GM06990 (cell line): ENCODE measurements around the gene SHC4.
"Not testable (repeated sequence)": the region's sequence is repeated elsewhere in the genome, so short reads cannot be mapped to it uniquely, and the experiment has no call there.

Source experiments
- DNase-seq: peaks from one replicate; pipeline ENCODE4 v3.0.0-alpha.2; 2011; ENCODE audit not compliant: insufficient read length; ENCODE audit errors: extremely low read depth
- H3K27me3 ChIP-seq: replicated peaks from 2 replicates; pipeline ENCODE4 v1.6.0; 2011; ENCODE audit warnings: low read length; ENCODE audit not compliant: control insufficient read depth, insufficient read depth
- H3K36me3 ChIP-seq: 2 replicates; pipeline ENCODE4 v1.5.1; 2011; ENCODE audit warnings: low read length; ENCODE audit not compliant: control insufficient read depth, insufficient read depth
- H3K4me3 ChIP-seq: replicated peaks from 2 replicates; pipeline ENCODE4 v1.5.1; 2011; ENCODE audit warnings: low read depth, mild to moderate bottlenecking, control low read depth, low read length
- TF ChIP-seq, protein P1 (sequence below): IDR thresholded peaks from 2 replicates; pipeline ENCODE4 v1.5.1; 2011; ENCODE audit warnings: low read length, control low read depth, mild to moderate bottlenecking, inconsistent platforms; ENCODE audit not compliant: insufficient read depth, poor library complexity, severe bottlenecking

SHC4 gene

DNA sequence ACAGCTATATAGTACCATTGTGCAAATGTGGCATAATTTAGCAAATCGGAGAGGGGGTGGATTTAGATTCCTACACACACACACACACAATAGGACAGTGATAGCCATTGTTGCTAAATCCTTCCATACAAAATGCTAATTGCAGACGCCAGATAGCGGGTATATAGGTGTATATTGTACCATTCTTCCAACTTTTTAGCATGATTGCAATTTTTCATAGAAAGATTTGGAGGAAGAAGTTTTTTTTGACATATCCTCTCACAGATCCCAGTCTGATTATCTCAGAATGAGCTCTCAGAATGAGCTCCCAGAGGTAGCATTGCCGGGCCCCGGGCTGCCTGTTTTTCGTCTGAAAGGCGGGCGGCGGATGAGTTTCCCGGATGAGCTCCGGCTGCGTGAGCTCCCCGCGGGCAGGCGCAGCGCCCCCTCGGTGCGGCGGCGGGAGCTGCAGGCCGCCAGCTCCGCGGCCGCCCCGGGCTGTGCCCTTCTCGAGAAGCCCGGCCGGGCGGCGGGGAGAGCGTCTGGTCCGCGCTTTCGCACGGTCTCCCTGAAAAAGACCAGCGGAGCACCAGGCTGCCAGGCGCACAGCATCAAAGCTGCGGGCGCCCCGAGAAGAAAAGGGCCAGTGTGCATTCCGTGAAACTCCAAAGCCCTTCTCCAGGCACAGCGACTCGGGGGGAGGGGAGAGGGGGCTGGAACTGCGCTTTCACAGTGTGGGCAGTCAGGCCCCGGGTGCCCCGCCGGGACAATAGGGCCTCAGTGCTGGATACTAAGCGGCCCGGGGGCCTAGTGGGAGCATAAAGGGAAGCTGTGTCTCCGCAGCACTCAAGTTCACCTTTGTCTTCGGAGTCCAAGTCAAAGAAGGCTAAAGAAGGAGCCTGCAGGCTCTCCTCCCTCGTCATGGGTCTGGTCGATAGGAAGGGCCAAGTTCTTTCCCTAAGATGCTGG is 12.0 kb upstream of the SHC4 start:
- peak overlapping the region; percentile 57 for H3K4me3 ChIP-seq
- no peaks in the 10 kb centered on the region; the same call in none of the 2 replicates for H3K27me3 ChIP-seq
- peak; percentile 83 for DNase-seq
- H3K36me3 ChIP-seq = no peaks in the 10 kb centered on the region
- TF ChIP-seq, protein P1, sequence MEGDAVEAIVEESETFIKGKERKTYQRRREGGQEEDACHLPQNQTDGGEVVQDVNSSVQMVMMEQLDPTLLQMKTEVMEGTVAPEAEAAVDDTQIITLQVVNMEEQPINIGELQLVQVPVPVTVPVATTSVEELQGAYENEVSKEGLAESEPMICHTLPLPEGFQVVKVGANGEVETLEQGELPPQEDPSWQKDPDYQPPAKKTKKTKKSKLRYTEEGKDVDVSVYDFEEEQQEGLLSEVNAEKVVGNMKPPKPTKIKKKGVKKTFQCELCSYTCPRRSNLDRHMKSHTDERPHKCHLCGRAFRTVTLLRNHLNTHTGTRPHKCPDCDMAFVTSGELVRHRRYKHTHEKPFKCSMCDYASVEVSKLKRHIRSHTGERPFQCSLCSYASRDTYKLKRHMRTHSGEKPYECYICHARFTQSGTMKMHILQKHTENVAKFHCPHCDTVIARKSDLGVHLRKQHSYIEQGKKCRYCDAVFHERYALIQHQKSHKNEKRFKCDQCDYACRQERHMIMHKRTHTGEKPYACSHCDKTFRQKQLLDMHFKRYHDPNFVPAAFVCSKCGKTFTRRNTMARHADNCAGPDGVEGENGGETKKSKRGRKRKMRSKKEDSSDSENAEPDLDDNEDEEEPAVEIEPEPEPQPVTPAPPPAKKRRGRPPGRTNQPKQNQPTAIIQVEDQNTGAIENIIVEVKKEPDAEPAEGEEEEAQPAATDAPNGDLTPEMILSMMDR = peak; percentile 55

DNA sequence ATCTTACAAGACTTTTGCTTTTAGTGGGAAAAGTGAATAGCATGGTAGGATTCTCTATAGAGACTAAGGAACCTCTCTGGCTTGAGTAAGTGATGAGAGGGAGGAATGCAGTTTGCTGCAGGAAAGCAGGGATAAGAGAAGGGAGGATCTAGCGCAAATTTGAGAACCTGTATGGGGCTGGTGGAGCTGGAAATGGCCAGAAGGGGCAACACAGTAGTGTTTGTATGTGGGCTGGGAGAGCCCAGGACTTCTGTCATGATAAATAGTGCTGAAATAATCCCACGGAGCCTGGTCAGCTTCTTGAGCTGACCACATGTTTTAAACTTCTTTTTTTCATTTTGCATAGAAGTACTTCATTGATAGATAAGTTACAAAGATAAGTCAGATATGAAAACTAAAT is 11.2 kb upstream of the SHC4 start:
- Histone ChIP-seq H3K27me3 (no peaks in the 10 kb centered on the region; the same call in 1 of the 2 replicates), H3K36me3 (no peaks in the 10 kb centered on the region), H3K4me3 (no peak overlapping the region)
- TF ChIP-seq, protein P1 = no peak
- DNase-seq = no peak

DNA sequence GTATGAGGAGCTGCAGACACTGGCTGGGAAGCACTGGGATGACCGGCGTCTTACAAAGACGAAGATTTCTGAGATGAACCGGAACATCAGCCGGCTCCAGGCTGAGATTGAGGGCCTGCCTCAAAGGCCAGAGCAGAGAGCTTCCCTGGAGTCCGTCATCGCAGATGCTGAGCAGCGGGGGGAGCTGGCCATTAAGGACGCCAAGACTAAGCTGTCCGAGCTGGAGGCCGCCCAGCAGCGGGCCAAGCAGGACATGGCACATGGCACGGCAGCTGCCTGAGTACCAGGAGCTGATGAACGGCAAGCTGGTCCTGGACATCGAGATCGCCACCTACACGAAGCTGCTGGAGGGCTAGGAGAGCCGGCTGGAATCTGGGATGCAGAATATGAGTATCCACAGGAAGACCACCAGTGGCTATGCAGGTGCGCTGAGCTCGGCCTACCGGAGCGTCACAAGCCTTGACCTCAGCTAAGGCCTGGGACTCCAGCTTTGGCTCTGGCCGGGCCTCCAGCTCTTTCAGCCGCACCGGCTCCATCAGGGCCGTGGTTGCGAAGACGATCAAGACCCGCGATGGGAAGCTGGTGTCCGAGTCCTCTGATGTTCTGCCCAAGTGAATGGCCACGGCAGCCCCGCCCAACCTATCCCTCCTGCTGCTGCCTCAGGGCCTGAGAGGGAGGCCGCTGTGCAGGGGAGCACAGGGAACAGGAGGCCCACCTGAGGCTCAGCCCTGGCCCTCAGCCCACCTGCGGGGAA is 9.2 kb upstream of the SHC4 start:
- no peak for DNase-seq
- Histone ChIP-seq H3K4me3 (no peak overlapping the region), H3K27me3 (no peaks in the 10 kb centered on the region), H3K36me3 (no peaks in the 10 kb centered on the region)
- TF ChIP-seq, protein P1 = no peak

DNA sequence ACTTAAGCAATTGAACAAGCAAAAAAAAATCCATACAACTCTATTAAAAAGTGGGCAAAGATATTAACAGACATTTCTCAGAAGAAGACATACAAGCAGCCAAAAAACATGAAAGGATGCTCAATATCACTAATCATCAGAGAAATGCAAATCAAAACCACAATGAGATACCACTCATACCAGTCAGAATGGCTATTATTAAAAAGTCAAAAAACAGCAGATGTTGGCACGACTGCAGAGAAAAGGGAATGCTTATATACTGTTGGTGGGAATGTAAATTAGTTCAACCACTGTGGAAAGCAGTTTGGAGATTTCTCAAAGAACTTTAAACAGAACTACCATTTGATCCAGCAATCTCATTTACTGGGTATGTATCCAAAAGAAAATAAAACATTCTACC is 7.2 kb upstream of the SHC4 start:
- not testable (repeated sequence) for H3K4me3 ChIP-seq, H3K36me3 ChIP-seq, H3K27me3 ChIP-seq, DNase-seq

DNA sequence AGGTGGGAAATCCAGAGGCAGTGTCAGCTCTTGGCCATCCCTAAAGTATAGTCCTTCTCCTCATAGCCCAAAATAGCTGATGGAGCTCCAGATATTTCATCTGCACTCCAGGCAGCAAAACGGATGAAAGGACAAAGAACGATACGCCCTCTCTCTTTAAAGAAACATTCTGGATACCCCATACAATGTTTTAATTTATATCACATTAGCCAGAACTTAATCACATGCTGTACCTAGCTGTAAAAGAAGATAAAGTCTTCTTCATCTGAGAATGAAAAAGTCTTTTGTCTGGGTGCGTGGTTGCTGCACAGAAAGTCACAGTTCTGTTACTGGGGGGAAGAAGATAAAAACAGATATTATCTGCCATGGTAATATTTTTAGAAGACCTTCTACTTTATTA is 4.3 kb upstream of the SHC4 start:
- Histone ChIP-seq H3K27me3 (no peaks in the 10 kb centered on the region), H3K36me3 (no peaks in the 10 kb centered on the region), H3K4me3 (no peak overlapping the region)
- DNase-seq = no peak
- TF ChIP-seq, protein P1 = no peak

DNA sequence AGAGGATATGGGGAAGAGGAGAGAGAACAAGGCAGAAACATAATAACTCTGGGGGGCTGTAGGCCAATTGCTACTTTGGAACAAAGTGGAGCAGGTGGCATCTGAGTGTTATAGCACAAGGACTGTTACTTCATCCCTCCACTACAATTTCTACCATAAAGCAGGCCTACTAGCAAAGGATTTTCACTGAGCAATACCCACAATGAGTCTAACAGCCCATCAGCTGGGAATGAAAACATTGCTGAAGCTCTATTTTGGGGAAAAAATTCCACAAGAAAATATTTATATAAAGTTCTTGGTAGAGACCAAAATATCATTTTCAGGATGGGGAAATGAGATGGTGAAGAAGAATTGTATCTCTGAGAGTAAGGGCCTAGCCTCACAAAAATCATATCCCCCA is 3.6 kb upstream of the SHC4 start:
- Histone ChIP-seq H3K36me3 (no peaks in the 10 kb centered on the region), H3K4me3 (no peak overlapping the region), H3K27me3 (no peaks in the 10 kb centered on the region; the same call in 1 of the 2 replicates)
- no peak for DNase-seq
- TF ChIP-seq, protein P1 = no peak
